GM12878 (cell line): ENCODE data around the gene SIMC1. TPM values are rescaled to one million over a fixed set of nuclear protein-coding genes. Genes with fewer than 3 reads are reported as not detected.

Experiments used
- ATAC-seq: fragments of 200-7000 bp; cut with Tn5 transposase; 3 replicates; pipeline ENCODE4 v1.9.1; 2020; ENCODE audit warnings: mild to moderate bottlenecking, moderate library complexity
- BruUV-seq: library from RNA; stranded (reverse); fragments of 400-500 nt; replicated peaks from 2 replicates; lab custom pipeline; 2021; lab: Mats Ljungman, UMichigan
- CTCF ChIA-PET: fragments of 300-600 bp; sonication (Branson Sonifier 250); formaldehyde crosslinking; extraction: SDS; loops from one replicate; lab custom pipeline; 2021; ENCODE audit warnings: inconsistent platforms; lab: Yijun Ruan, JAX
- POLR2A ChIA-PET: fragments of 350-600 bp; formaldehyde crosslinking; extraction: SDS; loops from one replicate; lab custom pipeline; 2021; ENCODE audit warnings: inconsistent platforms; lab: Charles Lee
- RAD21 ChIA-PET: fragments of 300-600 bp; sonication (Branson Sonifier 250); formaldehyde crosslinking; loops from one replicate; lab custom pipeline; 2023; ENCODE audit warnings: antibody characterized with exemption; ENCODE audit not compliant: unreplicated experiment; lab: Charles Lee
- SMC1A ChIA-PET: fragments of 300-600 bp; sonication (Branson Sonifier 250); formaldehyde crosslinking; loops from one replicate; lab custom pipeline; 2023; ENCODE audit not compliant: unreplicated experiment, uncharacterized antibody; lab: Charles Lee
- DNase-seq: peaks from one replicate; pipeline ENCODE4 v3.0.0-alpha.2; 2011; ENCODE audit warnings: low read depth, low spot score
- FAIRE-seq: peaks from 3 replicates; lab custom pipeline; 2011; peaks lifted over from hg19 to GRCh38; lab: Jason Lieb, UNC
- H2AFZ ChIP-seq: 2 replicates; pipeline ENCODE4 v1.6.0; 2011; ENCODE audit warnings: low read depth, low read length, control low read depth; ENCODE audit not compliant: control insufficient read depth
- H3K27ac ChIP-seq: 2 replicates; pipeline ENCODE4 v1.5.1; 2011; ENCODE audit warnings: control low read depth; ENCODE audit not compliant: control insufficient read depth, insufficient read depth
- H3K27me3 ChIP-seq, 2 experiments: replicated peaks in 1 of 2; 2 replicates each; pipeline versions ENCODE4 v1.6.0 to v1.6.1; 2011; ENCODE audit warnings: low read length in 1 of 2; ENCODE audit not compliant: control insufficient read depth in 2 of 2, insufficient read depth in 2 of 2
- H3K36me3 ChIP-seq, 2 experiments: 2 replicates each; pipeline ENCODE4 v1.5.1; 2011; ENCODE audit warnings: low read length in 1 of 2; ENCODE audit not compliant: control insufficient read depth in 2 of 2, insufficient read depth in 2 of 2
- H3K4me1 ChIP-seq: 2 replicates; pipeline ENCODE4 v1.6.1; 2011; ENCODE audit warnings: mild to moderate bottlenecking, low read length, moderate library complexity, mixed read lengths; ENCODE audit not compliant: control insufficient read depth, insufficient read depth
- H3K4me2 ChIP-seq: 2 replicates; pipeline ENCODE4 v1.6.0; 2011; ENCODE audit warnings: control low read depth; ENCODE audit not compliant: control insufficient read depth, insufficient read depth
- H3K4me3 ChIP-seq: fragments of 200-600 bp; sonication (generic); 2 replicates; pipeline ENCODE4 v1.5.1; 2016
- H3K79me2 ChIP-seq: 2 replicates; pipeline ENCODE4 v1.6.0; 2011; ENCODE audit warnings: low read length; ENCODE audit not compliant: control insufficient read depth, insufficient read depth
- H3K9ac ChIP-seq: 2 replicates; pipeline ENCODE4 v1.8.0; 2011; ENCODE audit warnings: low read length, control low read depth, mixed read lengths; ENCODE audit not compliant: control insufficient read depth, insufficient read depth
- H3K9me3 ChIP-seq: replicated peaks from 3 replicates; pipeline ENCODE4 v1.5.1; 2011; ENCODE audit warnings: mild to moderate bottlenecking, low read length; ENCODE audit not compliant: control insufficient read depth, insufficient read depth
- H4K20me1 ChIP-seq: 2 replicates; pipeline ENCODE4 v1.6.0; 2011; ENCODE audit not compliant: control insufficient read depth, insufficient read depth
- CEBPB ChIP-seq, 2 experiments: fragments of 150-350 bp in 1 of 2; IDR thresholded peaks; 2 replicates each; pipeline ENCODE4 v1.6.1; 2012 to 2014; ENCODE audit warnings: low read depth in 2 of 2, low read length in 2 of 2, borderline replicate concordance in 1 of 2, inconsistent platforms in 1 of 2
- CEBPZ ChIP-seq: fragments of 150-350 bp; IDR thresholded peaks from 2 replicates; pipeline ENCODE4 v1.6.1; 2016; ENCODE audit warnings: low read depth, low read length
- EED ChIP-seq: sonication (generic); IDR thresholded peaks from 2 replicates; pipeline ENCODE4 v1.6.1; 2016; ENCODE audit warnings: antibody characterized with exemption, low read depth
- JUND ChIP-seq: IDR thresholded peaks from 2 replicates; pipeline ENCODE4 v1.6.1; 2012; ENCODE audit warnings: low read depth, mild to moderate bottlenecking, low read length, improper control_type of control experiment, moderate library complexity
- REST ChIP-seq: IDR thresholded peaks from 2 replicates; pipeline ENCODE4 v1.6.1; 2012; ENCODE audit warnings: mild to moderate bottlenecking, low read depth, low read length
- SIX5 ChIP-seq: IDR thresholded peaks from 2 replicates; pipeline ENCODE4 v1.6.1; 2011; ENCODE audit warnings: mild to moderate bottlenecking, low read depth, low read length, moderate library complexity; ENCODE audit not compliant: severe bottlenecking
- ZBED1 ChIP-seq: IDR thresholded peaks from 2 replicates; pipeline ENCODE4 v1.6.1; 2016; ENCODE audit warnings: borderline replicate concordance
- ZNF687 ChIP-seq: fragments of 450-650 bp; IDR thresholded peaks from 2 replicates; pipeline ENCODE4 v1.6.1; 2017; ENCODE audit warnings: mild to moderate bottlenecking, moderate library complexity
- WGBS: methylation state at CpG from one replicate; pipeline ENCODE4 v1.1.6; 2016; ENCODE audit warnings: low lambda C conversion rate; ENCODE audit not compliant: insufficient replicate concordance, insufficient coverage; ENCODE audit errors: missing lambda C conversion rate; 5-methylcytosine and 5-hydroxymethylcytosine counted together
- in situ Hi-C: fragments of 300-500 bp; cut with MboI; formaldehyde crosslinking; loops from 9 replicates; pipeline ENCODE4 v1.14.3; 2018; ENCODE audit warnings: mixed read lengths
- intact Hi-C: fragments of 100-400 bp; cut with micrococcal nuclease; formaldehyde crosslinking; loops from one replicate; pipeline ENCODE4 v1.14.2; 2022; ENCODE audit not compliant: unreplicated experiment
- polyA plus RNA-seq, 11 experiments: library from polyadenylated mRNA; depleted of rRNA in 4 of 11; unstranded in 6 of 11; stranded (reverse) in 5 of 11; fragments of >200 nt; fragmentation: Nextera tagmentation in 4 of 11; fragmentation: Illumina TruSeq in 1 of 11; extraction: Ambion mirVana in 4 of 11; extraction: Trizol in 1 of 11; gene quantifications; 1 replicate in 1 of 11; 2 replicates in 10 of 11; pipeline versions ENCODE4 v1.2.1 to v1.2.3, GENCODE V29; 2011 to 2016; ENCODE audit warnings: inconsistent platforms in 2 of 11, missing spikeins in 2 of 11, low read depth in 1 of 11
- total RNA-seq, 4 experiments: library from RNA; depleted of rRNA in 3 of 4; stranded (reverse); fragments of >200 nt in 3 of 4; fragmentation: Illumina TruSeq in 1 of 4; extraction: Trizol in 1 of 4; gene quantifications; 2 replicates each; pipeline versions ENCODE4 v1.2.1 to v1.2.3, GENCODE V29; 2013 to 2021
- TF ChIP-seq, protein P1 (sequence below): fragments of 150-350 bp; IDR thresholded peaks from 2 replicates; pipeline ENCODE4 v1.6.1; 2014; ENCODE audit warnings: mild to moderate bottlenecking, low read depth, low read length

The SIMC1 gene
- total and polyA plus RNA-seq, 10 of the 15 experiments (the other 5 are each of a cell fraction or from before 2014, with no cell fraction given) = 3.0 to 16.5 (median 10.4) TPM

DNA sequence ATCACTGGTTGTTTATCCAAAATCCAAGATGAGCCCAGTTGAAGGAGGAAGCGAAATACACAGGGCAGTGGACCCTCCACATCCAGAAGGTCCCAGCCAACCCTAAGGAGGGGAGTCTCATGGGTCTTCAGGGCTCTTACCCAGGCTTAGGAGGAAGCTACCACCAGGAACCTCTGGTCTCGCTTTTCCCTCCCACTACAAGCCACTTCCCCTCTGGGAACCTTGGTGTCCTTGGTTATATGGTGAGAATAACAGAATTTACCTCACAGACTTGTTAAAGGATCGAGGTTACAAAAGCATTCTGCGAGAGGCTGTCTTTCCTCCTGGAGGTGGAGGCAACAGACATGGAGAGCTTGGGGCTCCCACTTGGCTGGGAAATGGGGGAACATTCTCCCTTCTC is 153.8 kb downstream of the SIMC1 start:
- POLR2A ChIA-PET = interaction anchor here (1.4 kb wide), 1 partner anchor 41 kb away, joined by 4 read pairs; no protein-coding TSS in a partner anchor
- peaks cover 3% of the 10 kb centered on the region in 2 experiments; a peak in 2 of 4 replicates for H3K36me3 ChIP-seq
- 97% methylated on average over 4 of the region's 4 CpGs for WGBS

More for the DNA sequence above, 153.8 kb downstream of the SIMC1 start:
- BruUV-seq = no TSS peak
- Histone ChIP-seq H3K79me2 (peaks cover 30% of the 10 kb centered on the region), H2AFZ (no peak overlapping the region), H3K9ac (no peak overlapping the region), H3K27me3 (no peaks in the 10 kb centered on the region), H3K27ac (no peak overlapping the region), H3K4me3 (no peak overlapping the region), H3K4me2 (no peak overlapping the region), H3K9me3 (no peaks in the 10 kb centered on the region), H4K20me1 (no peaks in the 10 kb centered on the region), H3K4me1 (0 out of 2 replicates have a peak, but pooled peaks cover 7% of the 10 kb centered on the region)
- RAD21 ChIA-PET = no interaction called here
- TF ChIP-seq CEBPB (IDR thresholded peaks at IDR 0.05; ENCODE audit: borderline replicate concordance in 1 of 2, low read depth in 2 of 2, low read length in 2 of 2) = no peak
- no peak for TF ChIP-seq REST
- no peak for TF ChIP-seq SIX5
- no peak for TF ChIP-seq JUND
- TF ChIP-seq ZBED1 = no peak
- TF ChIP-seq, protein P1, sequence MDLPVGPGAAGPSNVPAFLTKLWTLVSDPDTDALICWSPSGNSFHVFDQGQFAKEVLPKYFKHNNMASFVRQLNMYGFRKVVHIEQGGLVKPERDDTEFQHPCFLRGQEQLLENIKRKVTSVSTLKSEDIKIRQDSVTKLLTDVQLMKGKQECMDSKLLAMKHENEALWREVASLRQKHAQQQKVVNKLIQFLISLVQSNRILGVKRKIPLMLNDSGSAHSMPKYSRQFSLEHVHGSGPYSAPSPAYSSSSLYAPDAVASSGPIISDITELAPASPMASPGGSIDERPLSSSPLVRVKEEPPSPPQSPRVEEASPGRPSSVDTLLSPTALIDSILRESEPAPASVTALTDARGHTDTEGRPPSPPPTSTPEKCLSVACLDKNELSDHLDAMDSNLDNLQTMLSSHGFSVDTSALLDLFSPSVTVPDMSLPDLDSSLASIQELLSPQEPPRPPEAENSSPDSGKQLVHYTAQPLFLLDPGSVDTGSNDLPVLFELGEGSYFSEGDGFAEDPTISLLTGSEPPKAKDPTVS = no peak
- TF ChIP-seq EED = no peak
- TF ChIP-seq CEBPZ = no peak
- TF ChIP-seq ZNF687 = no peak
- FAIRE-seq (no peak), ATAC-seq (no peak), DNase-seq (no peak)
- CTCF ChIA-PET = interaction anchor here (0.7 to 1.1 kb wide), 3 partner anchors 18 to 25 kb away, joined by 3 read pairs; no protein-coding TSS in a partner anchor
- intact Hi-C loops = no loop called here
- in situ Hi-C loops = no loop called here
- SMC1A ChIA-PET = interaction anchor here (0.6 to 1.4 kb wide), 3 partner anchors 40 to 57 kb away, joined by 3 to 4 read pairs (median 3); partner anchors contain the start of gene FAF2
